ENCODE measurements around the gene DENND2A.

DNA sequence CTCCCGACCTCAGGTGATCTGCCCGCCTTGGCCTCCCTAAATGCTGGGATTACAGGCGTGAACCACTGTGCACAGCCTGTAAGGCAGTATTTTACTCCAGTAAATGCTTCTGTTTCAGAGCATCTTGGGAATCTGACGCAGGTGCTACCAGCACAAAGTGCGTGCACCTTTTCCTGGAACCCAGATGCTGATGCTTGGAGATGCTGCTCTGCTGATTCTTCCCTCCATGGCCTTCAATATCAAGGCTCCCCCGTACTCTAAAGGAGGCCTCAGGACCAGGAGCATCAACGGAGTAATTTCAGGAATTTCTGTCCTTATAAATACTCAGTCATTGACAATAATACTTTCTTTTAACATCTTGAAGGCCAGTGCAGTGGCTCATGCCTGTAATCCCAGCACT, 23.5 kb downstream of the DENND2A start:
- TF ChIP-seq CTCF (IDR thresholded peaks at IDR 0.05), result no peak
- TF ChIP-seq POLR2A (IDR thresholded peaks at IDR 0.05), result no peak

All from thyroid gland (tissue), 4 donors.